ENCODE results near the gene APRT. TPM values are rescaled to one million over a fixed set of nuclear protein-coding genes. Genes with fewer than 3 reads are reported as not detected.
"Not testable (repeated sequence)": the region's sequence is repeated elsewhere in the genome, so short reads cannot be mapped to it uniquely, and the experiment has no call there.

APRT gene
- total RNA-seq, 1 donor from 2014 or later: 300 TPM

GRCh38 chr16:88824256-88825077 is 12.7 kb upstream of the APRT start:
- no peak overlapping the region for H3K4me3 ChIP-seq (ENCODE audit: low read depth, low read length)
- no peak for TF ChIP-seq CTCF (conservative IDR thresholded peaks at IDR 0.05; ENCODE audit: low read depth, low read length)
- DNase-seq (ENCODE audit: low read depth): no peak

GRCh38 chr16:88823646-88824045 is 11.9 kb upstream of the APRT start:
- not testable (repeated sequence) for DNase-seq (ENCODE audit: low read depth); H3K4me3 ChIP-seq (ENCODE audit: low read depth, low read length)

DNA sequence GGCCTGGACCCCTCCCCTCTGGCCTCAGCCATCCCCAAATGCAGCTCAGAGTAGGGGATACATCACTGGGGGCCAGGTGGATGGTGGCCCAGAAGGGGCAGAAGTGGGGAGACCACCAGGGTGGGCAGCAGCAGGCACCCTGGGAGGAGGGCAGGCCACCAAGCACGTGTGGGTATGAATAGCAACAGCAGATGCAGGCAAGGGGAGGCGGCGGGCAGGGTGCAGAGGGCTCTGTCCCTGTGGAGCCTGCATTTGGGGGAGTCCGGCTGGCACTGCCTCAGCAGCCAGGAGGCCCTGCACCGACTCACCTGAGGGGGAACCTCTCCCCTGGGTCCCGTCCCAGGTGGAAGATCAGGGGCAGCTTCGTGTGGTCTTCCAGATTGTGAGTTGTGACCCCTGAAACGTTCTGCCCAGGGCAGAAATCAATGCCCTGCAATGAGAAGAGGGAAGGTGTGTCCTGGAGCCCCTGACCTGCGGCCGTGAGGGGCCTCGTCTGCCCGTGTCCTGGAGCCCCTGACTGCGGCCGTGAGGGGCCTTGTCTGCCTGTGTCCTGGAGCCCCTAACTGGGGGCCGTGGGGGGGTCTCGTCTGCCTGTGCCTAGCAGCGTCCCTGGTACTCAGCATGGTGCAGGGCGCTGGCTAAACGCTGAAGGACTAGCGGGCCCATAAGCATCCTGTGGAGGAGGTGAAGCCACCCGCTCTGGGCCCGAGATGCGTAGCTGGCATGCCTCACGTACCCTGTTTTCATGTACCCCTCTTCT is 10.7 kb upstream of the APRT start:
- DNase-seq (ENCODE audit: low read depth): no peak
- no peak for TF ChIP-seq CTCF (conservative IDR thresholded peaks at IDR 0.05; ENCODE audit: low read depth, low read length)
- no peak overlapping the region for H3K4me3 ChIP-seq (ENCODE audit: low read depth, low read length)

DNA sequence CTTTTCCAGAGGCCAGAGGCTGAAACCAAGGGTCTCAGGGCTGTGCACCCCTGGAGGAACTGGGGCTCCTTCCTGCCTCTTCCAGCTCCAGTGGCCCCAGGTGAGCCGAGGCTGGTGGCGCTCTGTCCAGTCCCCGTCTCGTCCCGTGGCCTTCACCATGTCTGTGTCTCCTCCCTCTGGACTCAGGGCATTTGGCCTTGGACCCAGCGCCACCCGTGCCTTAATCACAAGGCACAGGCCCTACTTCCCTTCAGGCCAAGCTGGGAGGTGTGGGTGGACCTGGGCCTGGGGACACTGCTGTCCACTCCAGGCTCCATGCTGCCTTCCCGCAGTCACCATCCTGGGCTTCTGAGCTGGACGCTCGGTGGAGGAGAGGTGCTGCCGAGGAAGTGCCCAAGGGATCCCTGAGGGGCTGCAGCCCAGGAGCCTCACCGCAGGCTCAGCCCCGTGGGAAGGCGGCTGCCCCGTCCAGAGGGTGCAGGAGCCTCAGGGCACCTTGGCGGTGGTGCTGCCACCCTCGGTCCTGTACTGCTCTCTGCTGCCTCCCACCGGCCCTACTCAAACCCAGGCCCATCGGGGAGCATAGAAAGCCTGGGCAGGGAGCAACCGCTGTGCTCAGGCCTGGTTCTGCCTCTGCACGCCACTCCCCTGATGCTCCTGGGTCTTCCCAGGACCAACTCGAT is 9.6 kb upstream of the APRT start:
- H3K4me3 ChIP-seq (ENCODE audit: low read depth, low read length): no peak overlapping the region
- no peak for TF ChIP-seq CTCF (conservative IDR thresholded peaks at IDR 0.05; ENCODE audit: low read depth, low read length)
- no peak for DNase-seq (ENCODE audit: low read depth)

GRCh38 chr16:88820385-88821025 is 8.8 kb upstream of the APRT start:
- no peak for TF ChIP-seq CTCF (conservative IDR thresholded peaks at IDR 0.05; ENCODE audit: low read depth, low read length)
- DNase-seq (ENCODE audit: low read depth): no peak
- H3K4me3 ChIP-seq (ENCODE audit: low read depth, low read length): no peak overlapping the region

- DNase-seq (ENCODE audit: low read depth): no peak
- TF ChIP-seq CTCF (conservative IDR thresholded peaks at IDR 0.05; ENCODE audit: low read depth, low read length): no peak
- H3K4me3 ChIP-seq (ENCODE audit: low read depth, low read length): no peak overlapping the region
These were observed 7.4 kb upstream of the APRT start for GRCh38 chr16:88819126-88819525.

DNA sequence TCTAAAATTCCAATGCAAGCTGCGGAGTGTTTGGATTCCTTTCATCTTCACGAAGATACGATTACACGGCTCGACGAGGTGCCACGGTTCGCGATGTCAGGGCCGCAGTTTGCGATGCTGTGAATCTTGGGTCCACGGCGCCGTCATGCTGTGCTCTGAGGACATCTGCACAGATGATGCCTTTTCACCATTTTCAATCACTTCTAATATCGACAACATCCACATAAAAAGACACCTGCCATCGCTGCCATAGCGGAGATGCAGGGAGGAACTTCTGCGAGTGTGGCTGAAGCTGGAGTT is 6.8 kb upstream of the APRT start:
- no peak for DNase-seq (ENCODE audit: low read depth)
- TF ChIP-seq CTCF (conservative IDR thresholded peaks at IDR 0.05; ENCODE audit: low read depth, low read length): no peak
- no peak overlapping the region for H3K4me3 ChIP-seq (ENCODE audit: low read depth, low read length)

Data from epithelial cell of proximal tubule (primary cell).